Mesothelial cell of epicardium (in vitro differentiated cells): Measurements from ENCODE around the gene CFDP1. TPM values are rescaled to one million over a fixed set of nuclear protein-coding genes. Genes with fewer than 3 reads are reported as not detected.

Experiments used
- DNase-seq, 2 experiments: peaks; one replicate each; pipeline ENCODE4 v3.0.0; 2021; ENCODE audit warnings: low spot score in 2 of 2; ENCODE audit not compliant: unreplicated experiment in 2 of 2
- H3K27ac Mint-ChIP-seq: 2 replicates; pipeline ENCODE4 v1.8.0; 2021; ENCODE audit warnings: mixed read lengths
- H3K27me3 Mint-ChIP-seq: 2 replicates; pipeline ENCODE4 v1.8.0; 2021; ENCODE audit warnings: low read depth, mixed read lengths
- H3K36me3 Mint-ChIP-seq: 2 replicates; pipeline ENCODE4 v1.8.0; 2021; ENCODE audit warnings: mixed read lengths
- H3K4me1 Mint-ChIP-seq: 2 replicates; pipeline ENCODE4 v1.8.0; 2021; ENCODE audit warnings: mixed read lengths
- H3K4me3 Mint-ChIP-seq: 2 replicates; pipeline ENCODE4 v1.8.0; 2021; ENCODE audit warnings: mild to moderate bottlenecking, moderate library complexity, mixed read lengths
- H3K9me3 Mint-ChIP-seq: 2 replicates; pipeline ENCODE4 v1.8.0; 2021; ENCODE audit warnings: mixed read lengths
- CTCF ChIP-seq: fragments of 200-600 bp; sonication (generic); IDR thresholded peaks from one replicate; pipeline ENCODE4 v1.5.0; 2021; ENCODE audit warnings: antibody characterized with exemption; ENCODE audit not compliant: unreplicated experiment
- total RNA-seq: library from RNA; stranded (reverse); gene quantifications from 3 replicates; pipeline ENCODE4 v1.2.1, GENCODE V29; 2021

CFDP1 gene
- total RNA-seq, 1 donor from 2014 or later: 89.1 TPM

- Mint-ChIP-seq H3K27me3 (no peaks in the 10 kb centered on the region), H3K4me3 (no peak overlapping the region), H3K27ac (no peak overlapping the region), H3K4me1 (peaks cover 16% of the 10 kb centered on the region), H3K9me3 (no peaks in the 10 kb centered on the region), H3K36me3 (peaks cover 18% of the 10 kb centered on the region)
- TF ChIP-seq CTCF: no peak
- DNase-seq: no peak
Measured at GRCh38 chr16:75312875-75313274, 120.4 kb downstream of the CFDP1 start.

- no peak for TF ChIP-seq CTCF
- no peak overlapping the region for H3K4me3 Mint-ChIP-seq
- no peaks in the 10 kb centered on the region for H3K27me3 Mint-ChIP-seq
- H3K9me3 Mint-ChIP-seq: no peaks in the 10 kb centered on the region
- peaks cover 14% of the 10 kb centered on the region for H3K36me3 Mint-ChIP-seq
- peaks cover 16% of the 10 kb centered on the region for H3K4me1 Mint-ChIP-seq
- peak overlapping the region; percentile 47 for H3K27ac Mint-ChIP-seq
- DNase-seq: no peak
Measured at GRCh38 chr16:75311383-75311938, 121.8 kb downstream of the CFDP1 start.

GRCh38 chr16:75310541-75310940 lies 122.8 kb downstream of the CFDP1 start:
- Mint-ChIP-seq H3K4me1 (peaks cover 25% of the 10 kb centered on the region), H3K27ac (no peak overlapping the region)

GRCh38 chr16:75309899-75310430 lies 123.3 kb downstream of the CFDP1 start:
- Mint-ChIP-seq H3K4me1 (peaks cover 31% of the 10 kb centered on the region), H3K27me3 (no peaks in the 10 kb centered on the region), H3K9me3 (no peaks in the 10 kb centered on the region), H3K27ac (no peak overlapping the region), H3K36me3 (peaks cover 6% of the 10 kb centered on the region), H3K4me3 (no peak overlapping the region)
- TF ChIP-seq CTCF: no peak
- no peak for DNase-seq

More at GRCh38 chr16:75310541-75310940, 122.8 kb downstream of the CFDP1 start:
- no peak for DNase-seq
- H3K4me3 Mint-ChIP-seq: no peak overlapping the region
- H3K9me3 Mint-ChIP-seq: no peaks in the 10 kb centered on the region
- TF ChIP-seq CTCF: no peak
- H3K27me3 Mint-ChIP-seq: no peaks in the 10 kb centered on the region
- H3K36me3 Mint-ChIP-seq: peaks cover 6% of the 10 kb centered on the region

GRCh38 chr16:75309156-75309555 lies 124.1 kb downstream of the CFDP1 start:
- Mint-ChIP-seq H3K4me3 (no peak overlapping the region), H3K9me3 (no peaks in the 10 kb centered on the region), H3K36me3 (peaks cover 4% of the 10 kb centered on the region), H3K27ac (no peak overlapping the region), H3K4me1 (peaks cover 39% of the 10 kb centered on the region), H3K27me3 (no peaks in the 10 kb centered on the region)
- no peak for TF ChIP-seq CTCF
- DNase-seq: no peak
